Upper lobe of left lung (tissue), 4 donors: ENCODE results near the gene NRROS.

Experiments
- CTCF ChIP-seq, 6 experiments: fragments of 450-650 bp in 4 of 6; fragments of 200-600 bp in 2 of 6; sonication (generic) in 2 of 6; IDR thresholded peaks; one replicate each; pipeline ENCODE4 v1.5.1; 2016 to 2019; ENCODE audit warnings: antibody characterized with exemption in 6 of 6
- POLR2AphosphoS5 ChIP-seq, 2 donors: sonication (generic); formaldehyde crosslinking; IDR thresholded peaks; one replicate each; pipeline ENCODE4 v1.5.1; 2017; ENCODE audit warnings: antibody characterized with exemption in 2 of 2

GRCh38 chr3:196624067-196624790 lies 15.3 kb upstream of the NRROS start:
- TF ChIP-seq CTCF (IDR thresholded peaks at IDR 0.05) (no peak), POLR2AphosphoS5 (IDR thresholded peaks at IDR 0.05) (no peak)
